Glutamatergic neuron (in vitro differentiated cells): ENCODE data around the gene KIF18B. TPM values are rescaled to one million over a fixed set of nuclear protein-coding genes. Genes with fewer than 3 reads are reported as not detected.

Experiments
- DNase-seq: peaks from one replicate; pipeline ENCODE4 v3.0.0; 2022
- H3K27ac Mint-ChIP-seq: one replicate; pipeline ENCODE4 v1.8.0; 2020; ENCODE audit warnings: mild to moderate bottlenecking, mixed read lengths, inconsistent platforms; ENCODE audit not compliant: unreplicated experiment
- H3K27me3 Mint-ChIP-seq: one replicate; pipeline ENCODE4 v1.8.0; 2020; ENCODE audit warnings: mild to moderate bottlenecking, moderate library complexity, mixed read lengths, inconsistent platforms; ENCODE audit not compliant: unreplicated experiment
- H3K36me3 Mint-ChIP-seq: one replicate; pipeline ENCODE4 v1.8.0; 2020; ENCODE audit warnings: mild to moderate bottlenecking, mixed read lengths, inconsistent platforms; ENCODE audit not compliant: unreplicated experiment
- H3K4me1 Mint-ChIP-seq: one replicate; pipeline ENCODE4 v1.8.0; 2020; ENCODE audit warnings: mild to moderate bottlenecking, low read depth, mixed read lengths, inconsistent platforms; ENCODE audit not compliant: unreplicated experiment
- H3K4me3 Mint-ChIP-seq: one replicate; pipeline ENCODE4 v1.8.0; 2020; ENCODE audit warnings: mild to moderate bottlenecking, mixed read lengths, inconsistent platforms; ENCODE audit not compliant: unreplicated experiment
- H3K9me3 Mint-ChIP-seq: one replicate; pipeline ENCODE4 v1.8.0; 2020; ENCODE audit warnings: mild to moderate bottlenecking, moderate library complexity, mixed read lengths, inconsistent platforms; ENCODE audit not compliant: unreplicated experiment
- total RNA-seq: library from RNA; stranded (reverse); fragmentation: NEBNext Ultra II Directional; extraction: Animal tissue kit (Norgen Biotek cat#: 25700); gene quantifications from one replicate; pipeline ENCODE4 v1.2.1, GENCODE V29; 2021; ENCODE audit not compliant: unreplicated experiment
- TF ChIP-seq, protein P1 (sequence below): fragments of 200-600 bp; sonication (generic); IDR thresholded peaks from one replicate; pipeline ENCODE4 v1.5.0; 2021; ENCODE audit not compliant: partially characterized antibody, unreplicated experiment

The KIF18B gene
- total RNA-seq, 1 donor from 2014 or later, result 7.4 TPM

DNA sequence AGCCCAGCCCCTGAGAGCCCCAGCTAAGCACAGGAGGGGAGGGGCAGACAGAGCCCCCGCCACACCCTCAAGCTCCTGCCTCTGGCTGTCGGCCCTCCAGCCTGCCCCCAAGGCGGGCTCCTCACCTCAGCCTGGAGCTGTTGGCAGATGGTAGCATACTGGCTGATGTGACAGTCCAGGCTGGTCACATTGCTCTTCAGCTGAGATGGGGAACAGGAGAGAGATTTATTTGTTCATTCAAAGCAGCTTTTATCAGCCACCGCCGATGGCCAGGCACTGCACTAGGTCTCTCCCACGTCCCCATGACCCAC lies 14.8 kb downstream of the KIF18B start:
- TF ChIP-seq, protein P1, sequence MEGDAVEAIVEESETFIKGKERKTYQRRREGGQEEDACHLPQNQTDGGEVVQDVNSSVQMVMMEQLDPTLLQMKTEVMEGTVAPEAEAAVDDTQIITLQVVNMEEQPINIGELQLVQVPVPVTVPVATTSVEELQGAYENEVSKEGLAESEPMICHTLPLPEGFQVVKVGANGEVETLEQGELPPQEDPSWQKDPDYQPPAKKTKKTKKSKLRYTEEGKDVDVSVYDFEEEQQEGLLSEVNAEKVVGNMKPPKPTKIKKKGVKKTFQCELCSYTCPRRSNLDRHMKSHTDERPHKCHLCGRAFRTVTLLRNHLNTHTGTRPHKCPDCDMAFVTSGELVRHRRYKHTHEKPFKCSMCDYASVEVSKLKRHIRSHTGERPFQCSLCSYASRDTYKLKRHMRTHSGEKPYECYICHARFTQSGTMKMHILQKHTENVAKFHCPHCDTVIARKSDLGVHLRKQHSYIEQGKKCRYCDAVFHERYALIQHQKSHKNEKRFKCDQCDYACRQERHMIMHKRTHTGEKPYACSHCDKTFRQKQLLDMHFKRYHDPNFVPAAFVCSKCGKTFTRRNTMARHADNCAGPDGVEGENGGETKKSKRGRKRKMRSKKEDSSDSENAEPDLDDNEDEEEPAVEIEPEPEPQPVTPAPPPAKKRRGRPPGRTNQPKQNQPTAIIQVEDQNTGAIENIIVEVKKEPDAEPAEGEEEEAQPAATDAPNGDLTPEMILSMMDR, result no peak
- no peak for DNase-seq
- peaks cover 4% of the 10 kb centered on the region for H3K27me3 Mint-ChIP-seq
- H3K27ac Mint-ChIP-seq, result no peak overlapping the region
- H3K36me3 Mint-ChIP-seq, result no peaks in the 10 kb centered on the region
- H3K4me3 Mint-ChIP-seq, result no peak overlapping the region
- H3K4me1 Mint-ChIP-seq, result no peaks in the 10 kb centered on the region
- peaks cover 1% of the 10 kb centered on the region for H3K9me3 Mint-ChIP-seq

DNA sequence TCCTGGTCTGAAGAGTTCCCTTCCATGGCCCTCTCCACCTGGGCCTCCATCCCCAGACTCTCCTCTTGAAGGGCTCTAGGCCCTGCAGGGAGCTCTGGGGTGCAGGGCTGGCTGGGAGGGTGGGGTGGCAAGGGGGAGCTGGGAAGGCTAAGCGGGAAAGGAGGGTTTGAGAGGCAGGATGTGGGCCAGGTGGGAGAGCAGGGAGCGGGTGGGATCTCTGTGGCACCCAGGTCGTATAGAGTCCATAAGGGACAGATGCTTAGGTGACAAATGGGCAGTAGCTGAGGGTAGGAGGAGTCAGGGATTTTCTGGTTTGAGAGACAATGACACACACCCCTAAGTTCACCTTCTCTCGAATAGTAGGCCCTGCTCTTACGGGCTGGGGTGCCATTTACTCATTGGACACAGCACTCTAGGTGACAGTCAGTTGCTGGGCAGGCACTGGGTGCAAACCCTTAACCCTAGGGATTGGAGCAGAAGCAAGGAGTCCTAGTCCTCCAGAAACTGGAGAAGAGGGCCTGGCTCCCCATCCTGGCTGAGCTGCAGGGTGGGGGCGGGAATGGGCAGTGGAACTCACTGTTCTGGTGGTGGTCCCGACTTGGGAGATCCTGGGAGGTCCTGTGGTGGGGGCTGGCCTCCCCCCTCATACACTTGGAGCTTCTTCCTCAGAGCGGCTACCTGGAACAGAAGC lies 15.3 kb downstream of the KIF18B start:
- Mint-ChIP-seq H3K9me3 (peaks cover 1% of the 10 kb centered on the region), H3K27me3 (peaks cover 4% of the 10 kb centered on the region), H3K4me1 (no peaks in the 10 kb centered on the region), H3K4me3 (no peak overlapping the region), H3K27ac (no peak overlapping the region), H3K36me3 (no peaks in the 10 kb centered on the region)
- no peak for DNase-seq
- TF ChIP-seq, protein P1, result no peak

GRCh38 chr17:44931376-44931775 lies 16.2 kb downstream of the KIF18B start:
- Mint-ChIP-seq H3K4me3 (no peak overlapping the region), H3K27ac (no peak overlapping the region), H3K9me3 (peaks cover 1% of the 10 kb centered on the region), H3K4me1 (no peaks in the 10 kb centered on the region), H3K27me3 (peaks cover 4% of the 10 kb centered on the region), H3K36me3 (no peaks in the 10 kb centered on the region)
- TF ChIP-seq, protein P1, result no peak
- no peak for DNase-seq

DNA sequence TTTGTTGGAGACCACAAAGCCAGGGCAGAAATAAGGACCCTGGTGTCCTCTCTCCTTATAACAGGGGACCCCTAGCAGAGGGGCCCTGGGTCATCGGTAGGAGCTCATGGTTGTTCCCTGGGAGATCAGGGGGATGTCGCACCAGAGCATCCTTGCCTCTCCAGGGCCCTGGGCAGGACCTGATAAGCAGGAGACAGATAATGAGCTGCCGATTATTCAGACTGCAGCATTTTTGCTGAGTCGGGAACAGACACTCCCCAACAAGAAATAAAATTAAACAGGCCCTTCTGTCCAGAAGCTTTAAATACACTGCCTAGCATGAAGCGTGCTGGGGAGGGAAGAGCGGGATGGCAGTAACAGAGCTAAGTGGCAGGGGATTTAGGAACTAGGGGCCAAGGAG lies 16.9 kb downstream of the KIF18B start:
- TF ChIP-seq, protein P1, result no peak
- H3K27me3 Mint-ChIP-seq, result peaks cover 5% of the 10 kb centered on the region
- H3K4me1 Mint-ChIP-seq, result no peaks in the 10 kb centered on the region
- peaks cover 3% of the 10 kb centered on the region for H3K9me3 Mint-ChIP-seq
- DNase-seq, result no peak
- no peak overlapping the region for H3K27ac Mint-ChIP-seq
- no peaks in the 10 kb centered on the region for H3K36me3 Mint-ChIP-seq
- H3K4me3 Mint-ChIP-seq, result no peak overlapping the region

DNA sequence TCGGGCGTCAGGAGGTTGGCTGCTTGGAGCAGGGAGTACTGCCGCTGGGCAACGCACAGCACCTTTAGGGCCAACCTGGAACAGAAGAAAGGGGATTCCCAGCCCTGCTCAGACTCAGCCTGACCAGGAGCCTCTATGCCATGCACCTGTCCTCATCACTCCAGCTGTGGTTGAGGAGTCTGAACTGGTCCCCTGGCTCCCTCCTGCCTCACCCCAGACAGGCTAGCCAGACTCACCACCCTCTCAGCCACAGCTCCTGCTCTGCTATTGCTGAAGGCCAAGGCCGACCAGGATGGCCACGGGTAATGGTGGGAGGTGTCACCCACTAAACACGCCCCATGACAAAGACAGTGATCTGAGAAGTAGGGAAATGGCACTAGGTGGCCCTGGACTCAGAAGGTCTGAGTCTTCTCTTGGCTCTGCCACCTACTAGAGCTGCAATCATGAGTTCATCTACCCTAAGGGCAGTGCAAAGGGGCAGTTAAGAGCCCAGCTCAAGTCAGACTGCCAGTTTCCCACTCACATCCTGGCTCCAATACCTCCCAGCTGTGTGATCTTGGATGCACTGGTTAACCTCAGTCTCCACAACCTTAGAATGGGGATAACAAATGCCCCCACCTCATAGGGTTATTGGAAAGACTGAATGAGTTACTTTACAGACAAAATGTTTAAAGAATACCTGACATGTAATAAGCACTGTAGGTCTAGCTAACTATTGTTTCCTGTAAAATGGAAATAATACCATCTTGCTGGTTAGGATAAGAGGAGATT lies 18.4 kb downstream of the KIF18B start:
- no peak overlapping the region for H3K27ac Mint-ChIP-seq
- DNase-seq, result no peak
- H3K4me1 Mint-ChIP-seq, result no peaks in the 10 kb centered on the region
- TF ChIP-seq, protein P1, result no peak
- H3K27me3 Mint-ChIP-seq, result peaks cover 5% of the 10 kb centered on the region
- peaks cover 3% of the 10 kb centered on the region for H3K9me3 Mint-ChIP-seq
- H3K4me3 Mint-ChIP-seq, result no peak overlapping the region
- H3K36me3 Mint-ChIP-seq, result no peaks in the 10 kb centered on the region
